WTC11 (cell line): ENCODE data around the gene AIP. TPM values are rescaled to one million over a fixed set of nuclear protein-coding genes. Genes with fewer than 3 reads are reported as not detected.

Source experiments
- ATAC-seq: fragments of 200-7000 bp; cut with Tn5 transposase; 2 replicates; pipeline ENCODE4 v1.10.0; 2021; ENCODE audit warnings: mild to moderate bottlenecking, moderate library complexity
- CTCF ChIA-PET: fragments of 300-600 bp; sonication (Branson Sonifier 250); formaldehyde crosslinking; loops from one replicate; lab custom pipeline; 2021; ENCODE audit warnings: antibody characterized with exemption; lab: Charles Lee
- POLR2A ChIA-PET: fragments of 350-600 bp; sonication (Branson Sonifier 250); formaldehyde crosslinking; loops from one replicate; lab custom pipeline; 2021; ENCODE audit warnings: antibody characterized with exemption; lab: Charles Lee
- DNase-seq: peaks from one replicate; pipeline ENCODE4 v3.0.0; 2021; ENCODE audit warnings: low spot score
- H3K27ac Mint-ChIP-seq: 2 replicates; pipeline ENCODE4 v1.8.0; 2021; ENCODE audit warnings: mixed read lengths
- H3K27me3 Mint-ChIP-seq: 2 replicates; pipeline ENCODE4 v1.8.0; 2021; ENCODE audit warnings: low read depth, mild to moderate bottlenecking, moderate library complexity, mixed read lengths
- H3K36me3 Mint-ChIP-seq: 2 replicates; pipeline ENCODE4 v1.8.0; 2021; ENCODE audit warnings: mixed read lengths
- H3K4me1 Mint-ChIP-seq: 2 replicates; pipeline ENCODE4 v1.8.0; 2022; ENCODE audit warnings: mixed read lengths
- H3K4me3 Mint-ChIP-seq: 2 replicates; pipeline ENCODE4 v1.8.0; 2021; ENCODE audit warnings: mild to moderate bottlenecking, moderate library complexity, mixed read lengths
- H3K9me3 Mint-ChIP-seq: 2 replicates; pipeline ENCODE4 v1.8.0; 2021; ENCODE audit warnings: mixed read lengths
- CREM ChIP-seq: sonication (generic); formaldehyde crosslinking; IDR thresholded peaks from 2 replicates; pipeline ENCODE4 v1.8.1; 2022; ENCODE audit warnings: mild to moderate bottlenecking, missing genetic modification reagents, moderate library complexity
- ELF4 ChIP-seq: sonication (generic); formaldehyde crosslinking; IDR thresholded peaks from 2 replicates; pipeline ENCODE4 v1.8.1; 2022; ENCODE audit warnings: low read depth, mild to moderate bottlenecking, moderate library complexity, missing genetic modification reagents
- ESRRA ChIP-seq: sonication (generic); formaldehyde crosslinking; IDR thresholded peaks from 2 replicates; pipeline ENCODE4 v1.8.1; 2022; ENCODE audit warnings: mild to moderate bottlenecking, missing genetic modification reagents, borderline replicate concordance
- FOXK1 ChIP-seq: sonication (generic); formaldehyde crosslinking; IDR thresholded peaks from 2 replicates; pipeline ENCODE4 v1.8.0; 2022; ENCODE audit warnings: mild to moderate bottlenecking, moderate library complexity, missing genetic modification reagents
- GTF2I ChIP-seq: fragments of 250-450 bp; sonication (Bioruptor Pico); conservative IDR thresholded peaks from 2 replicates; pipeline ENCODE4 v1.4.0; 2021; ENCODE audit warnings: mild to moderate bottlenecking
- KAT7 ChIP-seq: sonication (generic); formaldehyde crosslinking; IDR thresholded peaks from 2 replicates; pipeline ENCODE4 v1.8.1; 2023; ENCODE audit warnings: missing genetic modification reagents, mild to moderate bottlenecking, borderline replicate concordance
- NFATC4 ChIP-seq: fragments of 250-450 bp; sonication (Bioruptor Pico); IDR thresholded peaks from 2 replicates; pipeline ENCODE4 v1.9.0; 2021; ENCODE audit warnings: mild to moderate bottlenecking
- NFE2L1 ChIP-seq: sonication (generic); formaldehyde crosslinking; IDR thresholded peaks from 2 replicates; pipeline ENCODE4 v1.8.1; 2023; ENCODE audit warnings: missing genetic modification reagents
- NFYB ChIP-seq: sonication (generic); formaldehyde crosslinking; conservative IDR thresholded peaks from 2 replicates; pipeline ENCODE4 v1.8.0; 2022; ENCODE audit warnings: low read depth, missing genetic modification reagents
- NR3C1 ChIP-seq: sonication (generic); formaldehyde crosslinking; conservative IDR thresholded peaks from 2 replicates; pipeline ENCODE4 v1.8.1; 2023; ENCODE audit warnings: low read depth, mild to moderate bottlenecking, missing genetic modification reagents
- SMAD3 ChIP-seq: sonication (generic); formaldehyde crosslinking; IDR thresholded peaks from 2 replicates; pipeline ENCODE4 v1.8.0; 2022; ENCODE audit warnings: missing genetic modification reagents, mild to moderate bottlenecking, borderline replicate concordance
- SOX15 ChIP-seq: fragments of 250-450 bp; sonication (Bioruptor Pico); IDR thresholded peaks from 2 replicates; pipeline ENCODE4 v1.9.0; 2021; ENCODE audit warnings: mild to moderate bottlenecking
- SP1 ChIP-seq: sonication (generic); formaldehyde crosslinking; conservative IDR thresholded peaks from 2 replicates; pipeline ENCODE4 v1.8.1; 2022; ENCODE audit warnings: missing genetic modification reagents
- ZNF138 ChIP-seq: sonication (generic); formaldehyde crosslinking; conservative IDR thresholded peaks from 2 replicates; pipeline ENCODE4 v1.8.1; 2022; ENCODE audit warnings: mild to moderate bottlenecking, moderate library complexity, missing genetic modification reagents
- ZNF396 ChIP-seq: fragments of 250-450 bp; sonication (Bioruptor Pico); IDR thresholded peaks from 2 replicates; pipeline ENCODE4 v1.8.0; 2021; ENCODE audit warnings: mild to moderate bottlenecking, moderate library complexity, borderline replicate concordance
- ZNF416 ChIP-seq: fragments of 250-450 bp; sonication (Bioruptor Pico); IDR thresholded peaks from 2 replicates; pipeline ENCODE4 v1.9.0; 2021; ENCODE audit warnings: mild to moderate bottlenecking, inconsistent platforms
- ZNF671 ChIP-seq: fragments of 250-450 bp; sonication (Bioruptor Pico); IDR thresholded peaks from 2 replicates; pipeline ENCODE4 v1.8.0; 2021; ENCODE audit warnings: mild to moderate bottlenecking
- total RNA-seq: library from RNA; stranded (reverse); gene quantifications from 3 replicates; pipeline ENCODE4 v1.2.3, GENCODE V29; 2021
- TF ChIP-seq, protein P1 (sequence below): sonication (generic); formaldehyde crosslinking; IDR thresholded peaks from 2 replicates; pipeline ENCODE4 v1.8.1; 2023; ENCODE audit warnings: mild to moderate bottlenecking, missing genetic modification reagents, borderline replicate concordance
- TF ChIP-seq, protein P2 (sequence below): sonication (generic); formaldehyde crosslinking; conservative IDR thresholded peaks from 2 replicates; pipeline ENCODE4 v1.8.1; 2022; ENCODE audit warnings: mild to moderate bottlenecking, missing genetic modification reagents
- TF ChIP-seq, protein P3 (sequence below): fragments of 250-450 bp; sonication (Bioruptor Pico); IDR thresholded peaks from 2 replicates; pipeline ENCODE4 v1.8.0; 2021; ENCODE audit warnings: mild to moderate bottlenecking
- TF ChIP-seq, protein P4 (sequence below): sonication (generic); formaldehyde crosslinking; IDR thresholded peaks from 2 replicates; pipeline ENCODE4 v1.8.1; 2022; ENCODE audit warnings: mild to moderate bottlenecking, missing genetic modification reagents, moderate library complexity, borderline replicate concordance
- TF ChIP-seq, protein P5 (sequence below): fragments of 200-600 bp; IDR thresholded peaks from 2 replicates; pipeline ENCODE4 v1.8.0; 2022; ENCODE audit warnings: antibody characterized with exemption

Gene AIP
- total RNA-seq, 1 experiment from 2014 or later, result 32.8 TPM

DNA sequence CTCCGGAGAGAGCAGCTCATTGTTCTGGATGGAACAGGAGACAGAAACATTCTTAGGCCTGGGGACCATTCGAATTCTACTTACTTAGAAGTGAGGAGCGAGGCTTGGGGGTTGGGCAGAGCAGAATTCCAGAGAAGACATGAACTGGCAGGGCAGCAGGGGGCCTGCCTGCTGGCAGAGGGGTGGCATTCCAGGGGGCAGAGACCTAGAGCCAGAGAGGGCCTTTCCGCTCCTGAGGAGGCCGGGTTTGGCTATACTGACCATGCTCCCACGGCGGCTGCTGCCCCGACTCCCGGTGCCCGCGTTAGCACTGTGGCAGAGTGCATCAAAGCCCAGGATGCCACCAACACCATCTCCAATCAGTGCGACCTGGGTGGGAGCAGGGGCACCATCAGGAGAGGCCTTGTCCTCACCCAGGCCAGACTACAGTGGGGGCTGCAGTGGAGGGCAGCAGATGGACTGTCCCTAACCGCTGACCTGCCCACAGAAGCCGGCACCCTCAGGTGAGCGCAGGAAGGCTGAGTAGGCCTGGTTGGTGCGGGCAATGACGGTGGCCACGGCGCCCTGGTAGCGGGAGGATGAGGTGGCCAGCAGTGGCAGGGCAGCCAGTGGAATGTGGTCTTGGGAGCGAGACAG is 14.9 kb downstream of the AIP start:
- CTCF ChIA-PET, result interaction anchor here (1.0 kb wide), 1 partner anchor 96 kb away, joined by 3 read pairs; the partner anchor contains the start of gene PPP1CA
- ATAC-seq, result no peak
- Mint-ChIP-seq H3K4me1 (0 out of 2 replicates have a peak, but pooled peaks cover under 1% of the 10 kb centered on the region), H3K27ac (no peak overlapping the region), H3K9me3 (no peaks in the 10 kb centered on the region), H3K36me3 (no peaks in the 10 kb centered on the region)
- TF ChIP-seq, protein P1, sequence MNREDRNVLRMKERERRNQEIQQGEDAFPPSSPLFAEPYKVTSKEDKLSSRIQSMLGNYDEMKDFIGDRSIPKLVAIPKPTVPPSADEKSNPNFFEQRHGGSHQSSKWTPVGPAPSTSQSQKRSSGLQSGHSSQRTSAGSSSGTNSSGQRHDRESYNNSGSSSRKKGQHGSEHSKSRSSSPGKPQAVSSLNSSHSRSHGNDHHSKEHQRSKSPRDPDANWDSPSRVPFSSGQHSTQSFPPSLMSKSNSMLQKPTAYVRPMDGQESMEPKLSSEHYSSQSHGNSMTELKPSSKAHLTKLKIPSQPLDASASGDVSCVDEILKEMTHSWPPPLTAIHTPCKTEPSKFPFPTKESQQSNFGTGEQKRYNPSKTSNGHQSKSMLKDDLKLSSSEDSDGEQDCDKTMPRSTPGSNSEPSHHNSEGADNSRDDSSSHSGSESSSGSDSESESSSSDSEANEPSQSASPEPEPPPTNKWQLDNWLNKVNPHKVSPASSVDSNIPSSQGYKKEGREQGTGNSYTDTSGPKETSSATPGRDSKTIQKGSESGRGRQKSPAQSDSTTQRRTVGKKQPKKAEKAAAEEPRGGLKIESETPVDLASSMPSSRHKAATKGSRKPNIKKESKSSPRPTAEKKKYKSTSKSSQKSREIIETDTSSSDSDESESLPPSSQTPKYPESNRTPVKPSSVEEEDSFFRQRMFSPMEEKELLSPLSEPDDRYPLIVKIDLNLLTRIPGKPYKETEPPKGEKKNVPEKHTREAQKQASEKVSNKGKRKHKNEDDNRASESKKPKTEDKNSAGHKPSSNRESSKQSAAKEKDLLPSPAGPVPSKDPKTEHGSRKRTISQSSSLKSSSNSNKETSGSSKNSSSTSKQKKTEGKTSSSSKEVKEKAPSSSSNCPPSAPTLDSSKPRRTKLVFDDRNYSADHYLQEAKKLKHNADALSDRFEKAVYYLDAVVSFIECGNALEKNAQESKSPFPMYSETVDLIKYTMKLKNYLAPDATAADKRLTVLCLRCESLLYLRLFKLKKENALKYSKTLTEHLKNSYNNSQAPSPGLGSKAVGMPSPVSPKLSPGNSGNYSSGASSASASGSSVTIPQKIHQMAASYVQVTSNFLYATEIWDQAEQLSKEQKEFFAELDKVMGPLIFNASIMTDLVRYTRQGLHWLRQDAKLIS (CRISPR knock-in tag), result no peak
- TF ChIP-seq ZNF416 (CRISPR knock-in tag), result no peak
- TF ChIP-seq KAT7 (CRISPR knock-in tag), result no peak
- no peak for TF ChIP-seq GTF2I
- TF ChIP-seq NFATC4, result no peak
- TF ChIP-seq, all 79 proteins: peak for 0
- DNase-seq, result no peak
- no peak overlapping the region for H3K4me3 Mint-ChIP-seq
- peaks cover 2% of the 10 kb centered on the region for H3K27me3 Mint-ChIP-seq
- POLR2A ChIA-PET, result no interaction called here

DNA sequence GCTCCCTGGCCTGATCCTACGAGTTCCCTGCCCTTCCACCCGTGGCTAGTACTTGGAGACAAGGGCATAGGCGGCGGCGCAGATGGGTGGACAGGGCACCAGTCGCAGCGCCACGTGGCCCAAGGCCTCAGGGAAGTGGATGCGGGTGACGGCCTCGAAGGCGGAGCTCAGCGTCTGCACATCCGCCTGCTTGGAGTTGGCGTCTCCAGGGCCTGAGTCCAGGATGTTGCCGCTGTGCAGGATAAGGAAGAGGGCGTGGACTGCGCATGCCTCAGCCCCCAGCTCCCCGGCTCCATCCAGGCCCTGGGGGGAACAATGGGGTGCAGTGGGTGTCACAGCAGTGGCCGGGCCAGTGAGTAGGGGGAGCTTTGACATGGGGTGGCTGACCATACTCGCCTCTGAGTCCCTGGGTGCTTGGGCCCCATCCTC is 15.7 kb downstream of the AIP start:
- H3K9me3 Mint-ChIP-seq, result no peaks in the 10 kb centered on the region
- H3K4me3 Mint-ChIP-seq, result no peak overlapping the region
- H3K4me1 Mint-ChIP-seq, result peaks cover 4% of the 10 kb centered on the region; the same call in 1 of the 2 replicates
- TF ChIP-seq NFYB (no peak), KAT7 (CRISPR knock-in tag) (no peak), SMAD3 (no peak), ELF4 (no peak), ESRRA (CRISPR knock-in tag) (no peak)
- TF ChIP-seq, protein P2, sequence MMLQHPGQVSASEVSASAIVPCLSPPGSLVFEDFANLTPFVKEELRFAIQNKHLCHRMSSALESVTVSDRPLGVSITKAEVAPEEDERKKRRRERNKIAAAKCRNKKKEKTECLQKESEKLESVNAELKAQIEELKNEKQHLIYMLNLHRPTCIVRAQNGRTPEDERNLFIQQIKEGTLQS (CRISPR knock-in tag), result 0 out of 2 replicates have a peak, but pooled peaks have one; percentile 18
- TF ChIP-seq, protein P3, sequence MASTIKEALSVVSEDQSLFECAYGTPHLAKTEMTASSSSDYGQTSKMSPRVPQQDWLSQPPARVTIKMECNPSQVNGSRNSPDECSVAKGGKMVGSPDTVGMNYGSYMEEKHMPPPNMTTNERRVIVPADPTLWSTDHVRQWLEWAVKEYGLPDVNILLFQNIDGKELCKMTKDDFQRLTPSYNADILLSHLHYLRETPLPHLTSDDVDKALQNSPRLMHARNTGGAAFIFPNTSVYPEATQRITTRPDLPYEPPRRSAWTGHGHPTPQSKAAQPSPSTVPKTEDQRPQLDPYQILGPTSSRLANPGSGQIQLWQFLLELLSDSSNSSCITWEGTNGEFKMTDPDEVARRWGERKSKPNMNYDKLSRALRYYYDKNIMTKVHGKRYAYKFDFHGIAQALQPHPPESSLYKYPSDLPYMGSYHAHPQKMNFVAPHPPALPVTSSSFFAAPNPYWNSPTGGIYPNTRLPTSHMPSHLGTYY (CRISPR knock-in tag), result no peak
- TF ChIP-seq, protein P4, sequence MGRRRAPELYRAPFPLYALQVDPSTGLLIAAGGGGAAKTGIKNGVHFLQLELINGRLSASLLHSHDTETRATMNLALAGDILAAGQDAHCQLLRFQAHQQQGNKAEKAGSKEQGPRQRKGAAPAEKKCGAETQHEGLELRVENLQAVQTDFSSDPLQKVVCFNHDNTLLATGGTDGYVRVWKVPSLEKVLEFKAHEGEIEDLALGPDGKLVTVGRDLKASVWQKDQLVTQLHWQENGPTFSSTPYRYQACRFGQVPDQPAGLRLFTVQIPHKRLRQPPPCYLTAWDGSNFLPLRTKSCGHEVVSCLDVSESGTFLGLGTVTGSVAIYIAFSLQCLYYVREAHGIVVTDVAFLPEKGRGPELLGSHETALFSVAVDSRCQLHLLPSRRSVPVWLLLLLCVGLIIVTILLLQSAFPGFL (CRISPR knock-in tag), result no peak
- H3K27ac Mint-ChIP-seq, result no peak overlapping the region
- ChIA-PET POLR2A (no interaction called here), CTCF (interaction anchor here (1.0 kb wide), 1 partner anchor 97 kb away, joined by 3 read pairs; the partner anchor contains the start of gene PPP1CA)
- no peak for DNase-seq
- H3K27me3 Mint-ChIP-seq, result peaks cover 8% of the 10 kb centered on the region
- no peaks in the 10 kb centered on the region for H3K36me3 Mint-ChIP-seq
- ATAC-seq, result no peak

DNA sequence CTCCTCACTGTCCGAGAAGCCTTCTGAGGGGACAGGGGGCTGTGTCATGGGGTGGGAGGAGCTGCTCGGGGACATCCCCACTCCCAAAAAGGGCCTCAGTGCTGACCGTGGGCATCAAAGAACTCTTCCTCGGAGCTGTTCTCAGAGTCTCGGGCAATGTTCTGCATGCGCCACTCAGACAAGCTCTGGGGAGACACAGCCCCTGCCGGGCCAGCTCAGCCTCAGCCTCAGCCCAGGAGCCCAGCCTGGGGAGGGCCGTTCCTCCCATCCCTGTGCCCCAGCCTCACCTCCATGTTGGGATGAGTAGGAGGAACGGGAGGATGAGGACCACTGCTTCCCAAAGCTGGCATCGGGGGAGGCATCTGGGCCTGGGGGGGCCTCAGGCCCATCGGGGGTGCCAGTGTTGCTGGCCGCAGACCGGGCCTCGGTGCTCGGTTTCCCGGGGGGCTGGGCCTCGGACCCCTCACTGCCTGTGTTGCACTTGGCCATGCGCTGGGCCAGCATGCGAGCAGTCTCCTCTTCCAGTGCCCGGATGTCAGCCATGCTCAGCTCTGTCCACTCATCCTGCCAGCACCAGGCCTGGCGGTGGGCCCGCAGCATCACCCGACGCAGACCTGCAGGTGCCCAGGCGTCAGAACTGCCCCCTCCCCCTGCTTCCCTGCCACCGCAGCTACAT is 17.1 kb downstream of the AIP start:
- ATAC-seq (no peak), DNase-seq (no peak)
- ChIA-PET POLR2A (no interaction called here), CTCF (no interaction called here)
- no peak overlapping the region for H3K4me3 Mint-ChIP-seq
- no peak overlapping the region for H3K27ac Mint-ChIP-seq
- H3K9me3 Mint-ChIP-seq, result no peaks in the 10 kb centered on the region
- peaks cover 4% of the 10 kb centered on the region; the same call in 1 of the 2 replicates for H3K4me1 Mint-ChIP-seq
- H3K27me3 Mint-ChIP-seq, result peaks cover 12% of the 10 kb centered on the region
- H3K36me3 Mint-ChIP-seq, result no peaks in the 10 kb centered on the region
- TF ChIP-seq ZNF396 (no peak), SP1 (no peak), FOXK1 (no peak), NR3C1 (CRISPR knock-in tag) (no peak), CREM (no peak), SOX15 (CRISPR knock-in tag) (no peak), ZNF138 (no peak), ZNF671 (CRISPR knock-in tag) (no peak), NFE2L1 (CRISPR knock-in tag) (no peak)
- TF ChIP-seq, protein P5, sequence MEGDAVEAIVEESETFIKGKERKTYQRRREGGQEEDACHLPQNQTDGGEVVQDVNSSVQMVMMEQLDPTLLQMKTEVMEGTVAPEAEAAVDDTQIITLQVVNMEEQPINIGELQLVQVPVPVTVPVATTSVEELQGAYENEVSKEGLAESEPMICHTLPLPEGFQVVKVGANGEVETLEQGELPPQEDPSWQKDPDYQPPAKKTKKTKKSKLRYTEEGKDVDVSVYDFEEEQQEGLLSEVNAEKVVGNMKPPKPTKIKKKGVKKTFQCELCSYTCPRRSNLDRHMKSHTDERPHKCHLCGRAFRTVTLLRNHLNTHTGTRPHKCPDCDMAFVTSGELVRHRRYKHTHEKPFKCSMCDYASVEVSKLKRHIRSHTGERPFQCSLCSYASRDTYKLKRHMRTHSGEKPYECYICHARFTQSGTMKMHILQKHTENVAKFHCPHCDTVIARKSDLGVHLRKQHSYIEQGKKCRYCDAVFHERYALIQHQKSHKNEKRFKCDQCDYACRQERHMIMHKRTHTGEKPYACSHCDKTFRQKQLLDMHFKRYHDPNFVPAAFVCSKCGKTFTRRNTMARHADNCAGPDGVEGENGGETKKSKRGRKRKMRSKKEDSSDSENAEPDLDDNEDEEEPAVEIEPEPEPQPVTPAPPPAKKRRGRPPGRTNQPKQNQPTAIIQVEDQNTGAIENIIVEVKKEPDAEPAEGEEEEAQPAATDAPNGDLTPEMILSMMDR, result no peak
- TF ChIP-seq, protein P4 (CRISPR knock-in tag), result no peak
